OCI-LY1 (cell line): ENCODE data around the gene RBMS3.

Experiments
- H2AFZ ChIP-seq: fragments of 200-600 bp; sonication (generic), shearing (Covaris generic); 2 replicates; pipeline ENCODE4 v1.6.0; 2014; ENCODE audit warnings: antibody characterized with exemption, mild to moderate bottlenecking, low read length
- H3F3A ChIP-seq: fragments of 200-600 bp; sonication (generic), shearing (Covaris generic); 2 replicates; pipeline ENCODE4 v1.6.0; 2014; ENCODE audit warnings: mild to moderate bottlenecking, antibody characterized with exemption, low read length, moderate library complexity; ENCODE audit not compliant: insufficient read depth
- H3K27ac ChIP-seq: fragments of 200-600 bp; sonication (generic); 2 replicates; pipeline ENCODE4 v1.5.1; 2014; ENCODE audit warnings: low read length, mixed run types, mild to moderate bottlenecking, low read depth; ENCODE audit not compliant: poor library complexity, severe bottlenecking
- H3K27me3 ChIP-seq: fragments of 200-600 bp; sonication (generic); 2 replicates; pipeline ENCODE4 v1.6.0; 2014; ENCODE audit warnings: antibody characterized with exemption, mild to moderate bottlenecking, low read length, moderate library complexity; ENCODE audit not compliant: insufficient read depth
- H3K36me3 ChIP-seq: fragments of 200-600 bp; sonication (generic); 2 replicates; pipeline ENCODE4 v1.6.1; 2014; ENCODE audit warnings: mild to moderate bottlenecking, antibody characterized with exemption, low read length, moderate library complexity, mixed read lengths; ENCODE audit not compliant: insufficient read depth
- H3K4me1 ChIP-seq: fragments of 200-600 bp; sonication (generic); 2 replicates; pipeline ENCODE4 v1.5.1; 2014; ENCODE audit warnings: mild to moderate bottlenecking, low read length, moderate library complexity; ENCODE audit not compliant: insufficient read depth, severe bottlenecking
- H3K4me2 ChIP-seq: fragments of 200-600 bp; sonication (generic), shearing (Covaris generic); 2 replicates; pipeline ENCODE4 v1.6.1; 2014; ENCODE audit warnings: low read length
- H3K4me3 ChIP-seq: fragments of 200-600 bp; sonication (generic); 2 replicates; pipeline ENCODE4 v1.5.1; 2014; ENCODE audit warnings: low read length, low read depth, mild to moderate bottlenecking, mixed read lengths; ENCODE audit not compliant: poor library complexity, severe bottlenecking
- H3K79me2 ChIP-seq: fragments of 200-600 bp; shearing (Covaris generic); 2 replicates; pipeline ENCODE4 v1.6.1; 2016; ENCODE audit warnings: mixed run types, low read length, mixed read lengths; ENCODE audit not compliant: insufficient read depth
- H3K9ac ChIP-seq: fragments of 200-600 bp; sonication (generic), shearing (Covaris generic); 2 replicates; pipeline ENCODE4 v1.6.1; 2014; ENCODE audit warnings: mild to moderate bottlenecking, low read length, mixed read lengths
- H3K9me2 ChIP-seq: fragments of 200-600 bp; sonication (generic), shearing (Covaris generic); 2 replicates; pipeline ENCODE4 v1.6.1; 2014; ENCODE audit warnings: low read depth, mild to moderate bottlenecking, low read length, mixed read lengths
- H3K9me3 ChIP-seq: fragments of 200-600 bp; shearing (Covaris generic); 2 replicates; pipeline ENCODE4 v1.6.1; 2014; ENCODE audit warnings: low read length, mixed read lengths
- H4K20me1 ChIP-seq: fragments of 200-600 bp; sonication (generic), shearing (Covaris generic); 2 replicates; pipeline ENCODE4 v1.6.0; 2016; ENCODE audit warnings: mild to moderate bottlenecking, low read length; ENCODE audit not compliant: insufficient read depth
- CTCF ChIP-seq: fragments of 200-600 bp; sonication (generic), shearing (Covaris generic); IDR thresholded peaks from 2 replicates; pipeline ENCODE4 v1.5.1; 2017; ENCODE audit warnings: mild to moderate bottlenecking, antibody characterized with exemption, low read length, moderate library complexity, mixed read lengths
- EZH2 ChIP-seq: fragments of 200-600 bp; sonication (generic), shearing (Covaris generic); IDR thresholded peaks from 2 replicates; pipeline ENCODE4 v1.8.0; 2017; ENCODE audit warnings: borderline replicate concordance, mixed run types, mild to moderate bottlenecking, antibody characterized with exemption, low read length, moderate library complexity, mixed read lengths

Gene RBMS3

DNA sequence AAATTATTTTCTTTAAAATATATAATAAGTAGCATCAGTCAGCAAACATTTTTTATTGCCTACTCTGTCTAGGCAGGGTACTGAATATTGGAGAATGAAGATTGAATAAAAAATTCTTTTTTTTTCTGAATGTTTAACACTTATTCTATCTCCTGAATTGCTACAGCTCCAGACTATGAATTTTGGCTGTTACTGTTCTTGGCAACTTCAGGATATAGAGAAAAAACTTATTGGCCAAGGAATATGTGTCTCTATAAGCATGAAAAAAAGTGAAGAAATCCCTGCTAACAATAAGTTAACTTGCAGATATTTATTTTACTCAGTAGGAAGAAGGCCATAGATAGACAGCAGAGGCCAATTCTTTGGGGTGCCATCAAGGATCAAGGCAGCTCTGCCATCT is 309.6 kb downstream of the RBMS3 start:
- Histone ChIP-seq H3K9ac (no peak overlapping the region), H3K9me3 (no peaks in the 10 kb centered on the region), H3F3A (no peaks in the 10 kb centered on the region), H3K36me3 (no peaks in the 10 kb centered on the region; the same call in 1 of the 2 replicates), H3K27ac (no peak overlapping the region), H3K4me3 (no peak overlapping the region), H2AFZ (no peak overlapping the region), H3K4me1 (peaks cover 20% of the 10 kb centered on the region), H3K79me2 (no peaks in the 10 kb centered on the region), H3K9me2 (no peaks in the 10 kb centered on the region), H3K27me3 (no peaks in the 10 kb centered on the region), H4K20me1 (no peaks in the 10 kb centered on the region), H3K4me2 (no peak overlapping the region)
- no peak for TF ChIP-seq CTCF

DNA sequence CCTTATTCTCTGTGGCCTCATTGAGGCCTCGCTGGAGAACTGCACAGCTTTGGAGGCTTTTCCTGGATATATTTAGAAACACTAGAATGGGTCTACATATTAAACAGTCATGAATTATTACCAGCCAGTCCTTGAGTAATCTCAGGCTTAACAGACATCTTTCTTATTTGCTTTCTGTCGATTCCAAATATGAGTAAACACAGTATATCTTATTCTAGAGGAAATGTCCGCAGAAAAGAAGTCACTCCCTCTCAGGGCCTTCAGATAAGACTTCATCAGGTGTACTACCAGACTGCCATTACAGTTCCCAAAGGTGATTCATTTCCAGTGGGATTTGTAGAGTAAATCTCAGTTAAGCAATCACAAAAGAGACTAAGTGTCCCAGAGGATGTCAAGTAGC is 310.7 kb downstream of the RBMS3 start:
- no peaks in the 10 kb centered on the region for H3F3A ChIP-seq
- no peak overlapping the region for H3K4me2 ChIP-seq
- H3K36me3 ChIP-seq = peaks cover 2% of the 10 kb centered on the region; the same call in 1 of the 2 replicates
- TF ChIP-seq EZH2 (no peak), CTCF (no peak)
- no peak overlapping the region for H2AFZ ChIP-seq
- H3K27me3 ChIP-seq = no peaks in the 10 kb centered on the region
- no peaks in the 10 kb centered on the region for H3K9me3 ChIP-seq
- H3K27ac ChIP-seq = no peak overlapping the region
- no peak overlapping the region for H3K9ac ChIP-seq
- H3K9me2 ChIP-seq = no peaks in the 10 kb centered on the region
- peaks cover 9% of the 10 kb centered on the region for H3K4me1 ChIP-seq
- no peak overlapping the region for H3K4me3 ChIP-seq
- no peaks in the 10 kb centered on the region for H3K79me2 ChIP-seq
- H4K20me1 ChIP-seq = no peaks in the 10 kb centered on the region

DNA sequence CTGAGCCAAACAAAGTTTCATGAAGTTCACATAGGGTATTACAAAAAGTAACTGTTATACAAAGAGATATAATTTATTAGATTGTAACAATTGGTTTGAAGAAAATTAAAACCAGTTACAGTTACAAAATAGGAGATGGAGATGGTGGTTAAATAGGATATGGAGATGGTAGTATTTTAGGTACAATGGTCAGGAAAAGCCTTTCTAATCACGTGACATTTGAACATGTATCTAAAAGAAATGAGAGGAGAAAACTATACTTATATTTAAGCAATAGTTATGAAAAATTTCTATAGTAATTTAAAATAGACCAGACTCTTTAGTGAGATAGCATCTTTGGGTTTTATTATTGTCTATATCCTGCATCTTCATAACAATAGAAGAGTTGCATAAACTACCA is 312.9 kb downstream of the RBMS3 start:
- no peaks in the 10 kb centered on the region for H3F3A ChIP-seq
- H3K36me3 ChIP-seq = peaks cover 2% of the 10 kb centered on the region; the same call in 1 of the 2 replicates
- no peak overlapping the region for H2AFZ ChIP-seq
- no peak overlapping the region for H3K4me3 ChIP-seq
- H3K27ac ChIP-seq = no peak overlapping the region
- TF ChIP-seq CTCF (no peak), EZH2 (no peak)
- H4K20me1 ChIP-seq = no peaks in the 10 kb centered on the region
- no peaks in the 10 kb centered on the region for H3K79me2 ChIP-seq
- no peaks in the 10 kb centered on the region for H3K9me2 ChIP-seq
- H3K4me2 ChIP-seq = no peak overlapping the region
- no peak overlapping the region for H3K9ac ChIP-seq
- H3K9me3 ChIP-seq = no peaks in the 10 kb centered on the region
- H3K4me1 ChIP-seq = peaks cover 21% of the 10 kb centered on the region
- H3K27me3 ChIP-seq = no peaks in the 10 kb centered on the region
